Right renal pelvis (tissue), 4 donors: ENCODE results near the gene SLC18A3. TPM values are rescaled to one million over a fixed set of nuclear protein-coding genes. Genes with fewer than 3 reads are reported as not detected.

Experiments
- DNase-seq, 4 donors: peaks; one replicate each; pipeline ENCODE4 v3.0.0-alpha.2; 2013; ENCODE audit warnings: low read depth in 4 of 4, low spot score in 3 of 4, missing footprints in 1 of 4
- polyA plus RNA-seq, 4 donors: library from polyadenylated mRNA; unstranded; fragments of 120-200 nt; gene quantifications; one replicate each; pipeline ENCODE4 v1.2.1, GENCODE V29; 2013; ENCODE audit not compliant: insufficient read length in 4 of 4

The SLC18A3 gene
- polyA plus RNA-seq, 4 donors = not detected

DNA sequence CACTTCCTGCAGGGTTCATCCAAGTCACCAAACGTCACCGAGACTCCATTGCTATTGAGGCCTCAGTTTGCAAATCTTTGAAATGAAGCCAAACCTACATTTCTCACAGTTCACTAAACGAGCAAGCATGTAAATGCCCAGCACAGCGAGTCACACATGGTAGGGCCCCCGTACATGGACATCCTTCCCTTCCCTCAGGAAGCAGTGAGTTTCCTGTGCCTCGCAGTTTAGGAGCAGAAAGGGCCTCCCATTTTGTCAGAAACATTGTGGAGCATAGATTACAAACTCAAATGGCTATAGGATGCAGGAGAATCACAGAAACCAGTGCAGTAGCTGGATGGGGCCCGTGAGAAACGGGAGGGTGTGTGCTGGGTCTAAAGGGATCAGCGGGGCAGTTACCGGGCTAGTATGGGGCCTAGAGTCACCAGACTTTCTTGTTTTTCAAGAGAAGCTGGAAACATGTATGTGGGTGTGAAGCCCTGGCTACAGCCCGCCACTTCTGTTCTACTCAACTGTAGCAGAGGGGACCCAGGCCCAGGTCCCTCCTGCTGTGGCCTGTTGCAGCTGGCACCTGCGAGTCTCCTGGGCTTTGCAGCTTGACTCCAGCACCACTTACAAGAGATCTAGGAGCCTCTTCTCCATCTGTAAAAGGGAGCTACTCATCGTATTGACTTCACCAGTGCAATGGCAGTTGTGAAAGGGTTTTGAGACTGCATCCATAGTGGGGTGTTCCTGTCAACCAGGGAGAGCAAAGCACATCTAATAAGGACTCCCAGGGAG, 14.2 kb upstream of the SLC18A3 start:
- DNase-seq = no peak

DNA sequence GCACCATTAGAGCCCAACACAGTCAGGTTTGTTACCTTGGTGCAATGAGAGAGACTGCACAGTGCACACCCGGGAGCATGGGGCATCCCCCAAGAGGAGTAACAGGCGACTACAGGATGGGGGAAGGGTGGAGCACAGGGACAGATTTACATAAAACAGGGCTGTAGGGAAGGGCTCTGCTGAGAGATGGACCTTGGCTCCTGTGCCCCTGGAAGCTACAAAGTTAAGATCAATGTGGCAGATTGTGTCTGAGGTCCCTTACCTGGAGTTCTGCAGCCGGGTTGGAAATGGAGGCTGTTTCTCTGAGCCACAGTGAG, 13.7 kb upstream of the SLC18A3 start:
- DNase-seq = no peak

DNA sequence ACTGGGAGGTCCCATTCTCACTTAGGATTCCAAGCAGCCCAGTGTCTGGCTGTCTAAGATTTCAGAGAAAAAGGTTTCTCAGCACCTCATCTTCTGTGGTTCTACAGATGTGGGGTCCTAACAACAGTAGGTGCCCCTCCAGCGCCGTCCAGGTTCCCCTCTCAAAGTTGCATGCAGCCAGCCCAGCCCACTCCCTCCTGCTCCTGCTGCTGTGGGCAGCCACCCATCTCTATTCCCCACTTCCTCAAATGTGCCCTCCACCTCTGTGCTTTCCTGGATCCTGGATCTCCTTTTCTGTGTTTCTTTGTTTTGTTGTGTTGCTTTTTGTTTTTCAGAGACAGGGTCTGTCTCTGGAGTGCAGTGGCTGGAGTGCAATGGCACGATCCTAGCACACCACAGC, 13.3 kb upstream of the SLC18A3 start:
- no peak for DNase-seq

DNA sequence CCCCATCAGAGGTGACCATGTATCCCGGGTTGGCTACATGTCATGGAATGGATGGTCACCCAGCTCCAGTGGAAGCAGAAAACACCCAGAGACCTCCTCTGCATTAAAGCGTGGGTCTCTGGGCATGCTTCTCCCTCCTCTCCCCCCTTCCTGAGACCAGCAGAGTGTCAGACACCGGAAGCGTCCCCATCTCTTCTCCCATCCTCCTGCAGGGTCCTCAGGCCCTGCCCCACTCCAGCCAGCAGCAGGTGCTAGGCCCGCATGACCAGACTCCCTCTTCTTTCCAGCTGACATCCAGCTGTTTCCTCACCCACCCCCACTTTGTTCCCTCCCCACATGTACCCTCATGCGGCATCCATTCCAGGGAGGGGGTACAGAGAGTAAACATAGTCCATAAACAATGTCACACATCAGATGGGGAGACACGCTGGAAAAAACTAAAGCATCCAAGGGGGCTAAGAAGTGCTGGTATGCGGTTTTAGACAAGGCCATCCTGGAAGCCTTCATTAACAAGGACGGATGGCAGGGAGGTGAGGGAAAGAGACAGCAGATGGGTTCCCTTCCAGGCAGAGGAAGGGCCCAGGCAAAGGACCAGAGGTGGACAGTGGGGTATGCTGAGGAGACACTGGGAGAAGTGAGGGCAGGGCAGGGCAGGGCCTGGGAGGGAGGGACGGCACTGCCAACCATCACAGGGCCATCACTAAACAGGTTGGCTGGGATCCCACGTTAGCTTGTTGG, 12.5 kb upstream of the SLC18A3 start:
- DNase-seq = no peak

DNA sequence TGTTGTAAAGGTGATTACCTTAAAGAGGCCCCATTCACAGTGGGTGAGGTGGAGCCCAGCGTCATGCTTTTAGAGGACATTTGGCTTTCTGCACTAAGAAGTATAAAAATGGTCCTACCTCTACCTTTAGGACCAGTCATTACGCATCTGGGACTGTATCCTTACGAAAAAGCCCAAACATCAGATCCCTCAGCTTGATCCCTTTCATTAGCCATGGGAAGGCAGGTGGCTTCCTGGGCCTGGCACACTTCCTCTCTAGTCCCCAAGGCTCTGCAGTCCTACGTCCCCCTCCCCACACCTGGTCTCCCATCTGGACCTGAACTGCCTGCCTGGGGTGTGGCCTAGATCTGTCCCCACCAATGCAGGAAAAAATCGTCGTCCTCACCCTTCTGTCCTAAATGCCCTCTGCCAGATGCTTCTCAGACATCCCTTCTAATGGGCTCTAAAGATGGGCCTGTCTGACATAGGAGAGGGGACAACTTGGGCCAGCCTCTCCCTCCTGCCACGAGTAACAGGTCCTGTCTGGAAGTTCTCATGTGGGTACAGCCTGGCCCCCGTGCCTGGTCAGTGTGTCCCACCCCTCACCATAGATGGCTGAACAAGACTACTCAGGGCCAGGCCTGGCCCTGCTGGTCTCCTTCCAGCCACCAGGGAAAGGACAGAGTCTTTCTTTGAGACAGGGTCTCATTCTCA, 11.8 kb upstream of the SLC18A3 start:
- no peak for DNase-seq

DNA sequence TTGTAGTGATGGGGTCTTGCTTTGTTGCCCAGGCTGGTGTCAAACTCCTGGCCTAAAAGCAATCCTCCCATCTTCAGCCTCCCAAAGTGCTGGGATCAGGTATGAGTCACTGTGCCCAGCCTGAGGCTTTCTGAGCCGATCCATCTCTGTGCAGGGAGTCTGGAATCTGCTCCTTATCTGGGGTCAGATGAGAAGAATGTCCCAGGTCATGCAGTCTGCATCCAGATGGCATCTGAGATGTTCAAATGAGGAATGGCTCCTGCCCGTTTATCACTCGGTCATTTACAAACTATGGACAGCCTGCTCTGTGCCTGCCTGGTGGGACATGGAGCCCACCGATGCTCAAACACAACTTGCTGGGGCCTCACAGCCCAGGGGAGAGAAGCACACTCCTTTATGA, 11.1 kb upstream of the SLC18A3 start:
- no peak for DNase-seq

DNA sequence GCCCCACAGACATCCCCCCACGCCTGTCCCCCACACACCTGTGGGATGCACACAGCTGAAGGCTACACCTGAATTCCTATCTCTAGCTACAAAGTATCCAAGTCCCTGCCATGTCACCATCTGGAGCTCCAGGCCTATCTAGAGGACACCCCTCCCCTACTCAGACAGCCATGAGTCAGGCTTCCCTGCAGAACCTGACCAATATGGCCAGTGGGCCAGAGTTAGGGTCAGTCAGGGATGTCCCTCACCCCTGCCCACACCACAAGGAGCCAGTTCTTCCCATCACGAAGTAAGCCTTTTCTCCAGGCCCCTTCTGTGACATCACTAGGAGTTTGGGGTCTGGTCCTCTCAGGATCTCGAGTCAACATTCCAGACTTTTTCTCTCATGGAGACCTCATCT, 10.6 kb upstream of the SLC18A3 start:
- DNase-seq = no peak

DNA sequence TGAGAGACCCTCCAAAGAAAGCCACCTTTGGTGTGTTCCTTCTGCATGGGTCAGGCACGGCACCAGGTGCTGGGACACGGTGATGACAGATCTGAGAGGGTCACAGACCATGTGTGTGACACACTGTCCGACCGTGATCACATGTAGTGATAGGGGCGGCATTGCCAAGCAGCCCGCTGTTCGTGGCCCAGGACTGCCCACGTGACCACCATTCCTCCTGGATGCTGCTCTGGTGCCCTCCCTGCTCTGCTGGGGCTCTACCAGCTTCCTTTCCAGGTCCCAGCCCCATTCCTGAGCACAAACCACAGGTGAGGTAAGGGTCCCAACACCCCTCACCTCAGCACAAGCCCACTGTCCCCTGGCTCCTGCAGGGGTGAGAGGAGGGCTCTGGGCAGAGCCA, 10.1 kb upstream of the SLC18A3 start:
- no peak for DNase-seq

DNA sequence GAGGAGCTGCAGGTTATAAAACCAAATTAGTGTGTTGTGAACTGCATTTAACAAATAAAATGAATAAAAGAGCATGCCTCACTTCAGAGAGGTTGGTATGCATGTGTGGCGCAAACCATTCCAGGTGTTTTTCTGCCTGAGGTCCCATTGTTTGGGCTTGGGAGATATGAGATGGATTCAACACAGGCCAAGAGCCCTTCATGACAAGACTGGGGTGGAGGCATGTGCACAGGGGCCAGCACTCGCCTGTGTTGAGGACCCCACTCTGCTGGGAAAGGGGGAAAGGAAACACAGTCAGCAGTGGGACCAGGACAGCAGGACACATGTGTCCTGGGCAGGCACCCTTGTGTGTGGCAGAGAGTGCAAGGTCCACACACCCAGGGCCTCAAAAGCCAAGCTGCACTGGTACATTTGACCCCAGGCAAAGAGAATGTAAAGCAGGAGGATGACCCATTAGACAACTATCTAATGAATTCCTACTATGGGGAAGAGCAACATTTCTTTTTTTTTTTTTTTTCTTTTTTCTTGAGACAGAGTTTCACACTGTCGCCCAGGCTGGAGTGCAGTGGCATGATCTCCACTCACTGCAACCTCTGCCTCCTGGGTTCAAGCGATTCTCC, 9.2 kb upstream of the SLC18A3 start:
- no peak for DNase-seq

DNA sequence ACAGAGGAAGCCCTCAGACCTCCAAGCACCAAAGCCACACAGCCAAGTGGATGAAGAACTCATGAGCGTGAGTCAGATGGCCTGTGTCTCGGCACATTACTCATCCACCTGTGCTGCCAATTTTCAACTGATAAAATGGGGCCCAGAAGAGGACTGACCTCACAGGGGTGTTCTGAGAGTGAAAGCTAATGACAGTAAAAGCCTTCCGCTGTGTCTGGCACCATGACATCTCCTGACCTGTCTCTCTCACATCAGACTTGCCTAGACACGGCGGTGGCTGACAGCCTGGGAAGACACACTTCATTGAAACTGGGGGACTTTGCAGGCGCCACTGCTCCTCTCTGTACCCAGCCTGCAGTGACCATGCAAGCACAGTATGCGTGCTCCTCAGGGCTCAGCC, 8.3 kb upstream of the SLC18A3 start:
- DNase-seq = no peak

DNA sequence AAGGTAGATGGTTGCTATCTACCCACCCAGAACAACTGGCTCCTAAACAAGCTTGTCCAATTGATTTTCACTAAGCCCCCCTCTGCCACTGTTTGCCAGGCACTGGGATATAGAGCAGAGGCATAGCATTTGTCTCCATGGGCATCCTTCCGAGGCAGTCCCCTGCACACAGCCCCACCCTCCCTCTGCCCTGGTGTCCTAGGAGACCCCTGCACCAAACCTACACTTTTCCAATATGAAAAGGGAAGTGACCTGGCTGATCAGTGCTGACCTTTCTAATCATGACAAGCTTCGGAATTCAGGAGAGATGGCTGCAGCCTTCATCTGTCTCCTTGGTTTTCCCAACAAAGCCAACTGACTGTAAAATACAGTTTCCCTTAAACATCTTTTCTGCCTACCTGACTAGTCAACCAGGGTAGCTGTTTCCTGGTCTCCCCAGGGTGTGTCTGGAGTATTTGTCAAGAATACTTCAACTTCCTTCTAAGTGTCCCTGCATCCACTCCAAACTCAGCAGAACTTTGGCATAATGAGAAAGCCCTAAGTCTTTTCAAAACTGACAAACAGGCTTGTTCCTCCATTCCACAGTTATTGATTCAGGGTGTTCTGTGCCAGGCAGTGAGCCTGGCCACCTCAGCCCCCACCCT, 7.6 kb upstream of the SLC18A3 start:
- DNase-seq = no peak

DNA sequence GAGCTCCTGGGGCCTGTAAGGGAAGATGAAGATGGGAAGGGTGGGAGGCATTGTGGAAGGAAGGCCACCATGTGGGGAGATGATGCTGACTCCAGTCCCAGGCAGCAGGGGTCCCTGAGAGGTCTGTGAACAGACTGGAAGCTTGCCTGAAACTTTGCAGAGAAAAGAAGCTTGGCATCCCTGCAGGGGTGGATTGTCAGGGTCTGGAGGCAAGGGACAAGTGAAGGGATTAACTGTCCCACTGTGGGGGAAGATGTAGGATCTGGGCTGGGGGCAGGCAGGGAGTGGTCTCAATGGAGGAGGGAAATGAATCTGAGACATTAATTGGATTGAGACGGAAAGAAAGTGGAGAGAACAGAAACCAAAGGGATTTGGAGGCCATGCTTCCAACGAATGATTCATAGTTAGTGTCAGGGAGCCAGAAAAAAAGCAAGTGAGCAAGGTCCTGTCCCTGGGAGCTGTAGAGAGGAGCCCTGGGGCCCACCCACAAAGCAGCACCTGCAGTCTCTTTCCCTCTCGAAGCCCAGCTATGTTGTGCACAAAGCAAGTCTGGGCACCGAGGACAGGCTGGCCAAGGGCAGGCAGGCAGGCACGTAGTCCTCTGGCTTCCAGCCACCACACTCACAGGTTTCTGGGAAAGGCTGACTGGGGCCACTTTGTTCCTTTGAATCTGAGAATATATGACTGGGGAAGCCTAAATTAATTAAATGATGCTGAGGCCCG, 4.7 kb upstream of the SLC18A3 start:
- DNase-seq = no peak

DNA sequence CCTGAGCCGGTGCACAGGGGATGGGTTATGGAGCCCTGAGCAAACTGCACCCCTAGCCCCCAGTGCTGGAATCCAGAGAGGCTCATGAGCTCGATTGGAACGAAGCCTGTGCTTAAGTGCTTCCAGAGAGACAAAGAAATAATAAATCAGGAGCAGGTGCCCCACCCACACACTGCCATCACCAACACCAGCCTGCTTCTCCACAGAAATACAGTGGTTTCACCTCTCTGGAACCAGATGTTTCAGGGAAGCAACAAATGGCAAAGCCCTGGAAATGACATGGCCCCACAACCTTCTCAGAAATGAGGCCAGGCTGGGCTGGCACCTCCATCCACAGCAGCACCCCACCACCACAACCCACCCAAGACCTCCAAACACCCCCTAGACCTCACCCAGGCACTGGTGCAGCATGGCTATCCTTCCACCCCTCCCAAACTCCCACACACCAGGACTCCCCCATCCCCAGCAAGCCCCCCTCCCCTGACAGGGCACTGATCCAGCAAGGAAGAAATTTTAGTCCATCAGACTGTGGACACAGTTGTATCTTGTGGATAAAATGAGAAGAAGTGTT, 4.1 kb upstream of the SLC18A3 start:
- no peak for DNase-seq

DNA sequence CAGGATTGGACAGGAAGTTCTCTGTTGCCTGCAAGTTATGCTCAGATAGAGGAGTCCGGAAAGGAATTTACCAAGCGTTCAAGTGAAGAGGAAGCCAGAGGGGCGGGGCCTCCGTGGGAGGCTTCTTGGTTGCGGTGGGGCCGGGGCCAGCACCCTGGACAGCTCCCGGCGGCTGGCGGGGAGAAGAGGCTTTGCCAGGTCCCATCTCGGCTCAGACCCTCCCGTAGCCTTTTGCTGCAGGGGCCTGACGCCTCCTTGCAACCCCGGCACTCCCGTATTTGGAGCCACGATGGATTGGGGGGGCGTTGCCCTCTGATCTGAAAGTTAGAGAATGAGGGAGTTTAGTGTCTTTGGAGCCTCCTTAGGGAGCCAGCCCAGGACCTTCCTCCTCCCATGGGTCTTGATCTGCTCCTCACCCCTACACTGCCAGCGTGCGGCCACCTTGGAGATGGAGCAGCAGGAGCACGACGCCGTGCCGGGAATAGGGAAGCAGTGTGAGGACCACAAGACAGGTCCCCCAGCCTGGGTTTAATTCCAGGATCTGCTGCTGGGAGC, 3.1 kb upstream of the SLC18A3 start:
- DNase-seq = peak; percentile 45 to 69 (median 62)

DNA sequence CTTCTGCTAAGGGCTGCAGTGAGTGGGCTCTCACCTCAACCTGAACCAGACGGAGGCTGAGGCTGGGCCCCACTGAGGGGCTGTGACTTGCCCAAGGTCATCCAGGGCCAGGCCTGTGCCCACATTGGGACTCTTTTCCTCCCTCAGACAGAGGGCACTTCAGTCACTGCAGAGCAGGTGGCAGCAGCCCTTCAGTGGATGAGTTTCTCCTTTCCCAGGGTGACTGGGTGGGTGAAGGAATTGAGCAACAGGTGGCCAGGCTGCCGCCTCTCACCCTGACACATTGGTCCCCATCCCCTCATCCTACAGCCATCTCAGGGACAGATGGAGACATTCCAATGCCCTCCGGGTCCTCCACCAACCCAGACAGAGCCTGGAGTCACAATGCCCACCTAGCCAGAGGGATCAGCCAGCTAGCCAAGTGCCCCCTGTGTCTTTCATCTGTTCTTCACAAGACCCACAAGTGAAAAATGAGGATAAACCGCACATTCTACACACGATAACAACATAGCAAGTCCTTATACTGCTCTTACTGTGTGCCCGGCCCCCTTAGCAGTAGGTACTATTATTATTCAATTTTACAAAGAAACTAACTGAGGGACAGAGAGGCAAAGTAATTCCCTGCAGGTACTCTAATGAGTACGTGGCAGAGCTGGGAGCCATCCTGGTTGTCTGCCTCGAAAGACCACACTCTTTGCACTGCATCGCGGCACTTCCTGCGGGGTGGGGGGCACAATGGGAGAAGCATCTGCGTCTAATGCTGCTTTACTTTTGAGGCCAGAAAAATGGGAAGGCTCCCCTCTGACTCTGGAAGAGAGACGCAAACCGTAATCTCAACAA, 1.7 kb upstream of the SLC18A3 start:
- no peak for DNase-seq

DNA sequence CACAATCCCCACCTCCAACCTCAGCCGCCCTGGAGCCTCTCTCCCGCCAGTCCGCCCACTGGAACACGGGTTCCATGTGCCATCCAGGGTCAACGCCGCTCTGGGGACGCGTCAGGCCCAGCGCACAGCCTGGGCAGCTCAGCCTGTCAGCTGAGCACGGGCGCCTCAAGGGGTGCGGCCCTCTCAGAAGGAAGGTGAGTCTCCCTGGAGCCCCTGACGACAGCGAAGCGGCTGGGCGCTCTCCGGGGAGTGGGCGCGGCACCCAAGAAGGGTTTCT, 1.2 kb upstream of the SLC18A3 start:
- DNase-seq = no peak

DNA sequence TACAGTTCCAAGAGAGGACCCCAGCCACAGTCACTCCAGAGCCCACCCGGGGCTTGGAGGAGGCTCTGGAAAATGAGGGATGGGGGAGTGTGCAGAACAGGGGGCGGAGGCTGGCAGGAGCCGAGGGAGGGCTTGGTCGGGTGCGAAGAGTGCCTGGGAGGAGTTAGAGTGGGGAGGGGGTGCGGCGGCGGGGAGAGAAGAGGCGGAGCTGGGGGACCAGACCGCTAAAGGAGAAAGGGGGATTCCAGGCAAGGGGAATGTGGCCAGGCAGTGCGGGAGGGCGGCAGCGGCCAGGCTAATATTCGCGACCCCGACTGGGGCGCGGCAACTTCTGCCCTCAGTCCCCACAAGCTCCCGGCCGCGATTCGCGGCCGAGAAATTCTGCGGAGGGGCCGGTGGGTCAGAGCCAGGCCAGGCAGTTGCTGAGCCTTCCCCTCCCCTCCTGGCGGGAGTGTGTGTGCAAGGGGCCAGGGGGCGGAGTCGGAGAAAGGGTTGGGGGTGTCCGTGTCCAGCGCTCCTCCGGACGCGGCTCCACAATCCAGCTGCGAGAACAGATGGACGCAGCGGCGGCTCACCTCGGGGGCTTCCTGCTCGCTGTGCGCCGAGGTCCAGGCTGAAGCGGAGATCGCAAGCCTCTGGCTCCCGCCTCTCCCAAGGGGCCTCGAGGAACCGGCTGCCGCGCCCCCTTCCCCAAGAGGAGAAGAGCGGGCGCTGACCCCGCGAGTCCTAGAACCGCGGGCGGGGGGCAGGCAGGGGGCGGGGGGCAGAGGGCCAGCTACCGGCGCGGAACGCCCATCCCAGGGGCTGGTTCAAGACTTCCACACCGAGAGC, 612 bp upstream of the SLC18A3 start:
- DNase-seq = no peak
